HL-60 (cell line): ENCODE data around the gene APBB2.

Experiments used
- DNase-seq, 2 experiments: peaks; one replicate each; pipeline ENCODE4 v3.0.0-alpha.2; 2010 to 2020; ENCODE audit warnings: low read depth in 1 of 2, low spot score in 1 of 2
- H3K27ac ChIP-seq: fragments of 250-450 bp; sonication (Bioruptor Pico); replicated peaks from 2 replicates; pipeline ENCODE4 v1.5.1; 2020; ENCODE audit warnings: mild to moderate bottlenecking, moderate library complexity
- H3K27me3 ChIP-seq: fragments of 250-450 bp; sonication (Bioruptor Pico); 2 replicates; pipeline ENCODE4 v1.5.1; 2021; ENCODE audit warnings: mild to moderate bottlenecking, moderate library complexity; ENCODE audit not compliant: insufficient read depth, poor library complexity, severe bottlenecking
- H3K4me3 ChIP-seq: replicated peaks from 2 replicates; pipeline ENCODE4 v1.5.1; 2011; ENCODE audit warnings: mild to moderate bottlenecking, control low read depth, low read length; ENCODE audit not compliant: insufficient read depth
- CTCF ChIP-seq: IDR thresholded peaks from one replicate; pipeline ENCODE4 v1.5.1; 2011; ENCODE audit warnings: low read length, control low read depth, inconsistent platforms; ENCODE audit not compliant: insufficient read depth
- GABPA ChIP-seq: IDR thresholded peaks from 2 replicates; pipeline ENCODE4 v1.6.1; 2012; ENCODE audit warnings: low read depth
- POLR2AphosphoS5 ChIP-seq: IDR thresholded peaks from 2 replicates; pipeline ENCODE4 v1.6.1; 2012; ENCODE audit warnings: low read depth
- REST ChIP-seq: IDR thresholded peaks from 2 replicates; pipeline ENCODE4 v1.6.1; 2012; ENCODE audit warnings: low read depth; ENCODE audit not compliant: insufficient replicate concordance
- SPI1 ChIP-seq: IDR thresholded peaks from 2 replicates; pipeline ENCODE4 v1.6.1; 2012; ENCODE audit warnings: low read depth, mild to moderate bottlenecking, borderline replicate concordance

Gene APBB2

GRCh38 chr4:40858962-40859361, 355.4 kb downstream of the APBB2 start:
- peaks cover 2% of the 10 kb centered on the region for H3K27me3 ChIP-seq
- TF ChIP-seq REST: no peak
- TF ChIP-seq SPI1: no peak
- TF ChIP-seq POLR2AphosphoS5: no peak
- TF ChIP-seq CTCF: no peak
- no peak for TF ChIP-seq GABPA
- no peak for DNase-seq
- H3K4me3 ChIP-seq: no peak overlapping the region
- no peak overlapping the region for H3K27ac ChIP-seq

GRCh38 chr4:40857956-40858355, 356.4 kb downstream of the APBB2 start:
- TF ChIP-seq SPI1: peak; percentile 38; the same call in 1 of the 2 replicates
- no peak for TF ChIP-seq GABPA
- no peak for TF ChIP-seq POLR2AphosphoS5
- Histone ChIP-seq H3K27ac (no peak overlapping the region), H3K27me3 (no peaks in the 10 kb centered on the region), H3K4me3 (no peak overlapping the region)
- DNase-seq: no peak

GRCh38 chr4:40856840-40857362, 357.4 kb downstream of the APBB2 start:
- H3K4me3 ChIP-seq: peak overlapping the region; percentile 59
- TF ChIP-seq REST: no peak
- no peak for TF ChIP-seq SPI1
- TF ChIP-seq GABPA: no peak
- TF ChIP-seq CTCF: no peak
- TF ChIP-seq POLR2AphosphoS5: no peak
- peak overlapping the region; percentile 57 for H3K27ac ChIP-seq
- no peaks in the 10 kb centered on the region for H3K27me3 ChIP-seq
- peak; percentile 51 to 64 for DNase-seq

GRCh38 chr4:40856277-40856839, 358.0 kb downstream of the APBB2 start:
- H3K27me3 ChIP-seq: no peaks in the 10 kb centered on the region
- peak overlapping the region; percentile 57 for H3K27ac ChIP-seq
- TF ChIP-seq SPI1 (no peak), CTCF (no peak), GABPA (no peak), POLR2AphosphoS5 (no peak), REST (no peak)
- no peak for DNase-seq
- H3K4me3 ChIP-seq: peak overlapping the region; percentile 59
